ENCODE results near the gene APLF.

The APLF gene

DNA sequence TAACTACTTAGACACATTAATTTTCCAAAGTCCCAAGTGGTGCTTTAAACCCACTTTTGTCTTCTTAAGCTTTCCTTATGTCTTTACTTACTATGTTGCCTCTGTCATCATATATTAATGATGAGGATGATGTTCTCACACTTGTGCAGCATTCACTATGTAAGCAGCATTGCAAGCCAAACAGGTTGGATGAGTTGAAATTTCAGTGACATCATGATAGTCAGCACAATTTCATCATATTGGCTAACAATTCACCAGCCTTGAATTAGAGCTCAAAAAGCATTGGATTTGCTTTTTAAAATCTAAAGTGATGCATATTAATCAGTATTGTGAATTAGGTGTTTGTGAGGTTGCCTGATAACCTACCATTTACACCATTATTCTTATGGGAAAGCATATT lies 7.7 kb downstream of the APLF start:
- TF ChIP-seq BHLHE40 (IDR thresholded peaks at IDR 0.05; ENCODE audit: borderline replicate concordance): no peak
- TF ChIP-seq TARDBP (IDR thresholded peaks at IDR 0.05): no peak
- no peak for TF ChIP-seq CTBP1 (IDR thresholded peaks at IDR 0.05; ENCODE audit: borderline replicate concordance)
- no peak for TF ChIP-seq LEF1 (IDR thresholded peaks at IDR 0.05; ENCODE audit: borderline replicate concordance)
- TF ChIP-seq FOXA1 (IDR thresholded peaks at IDR 0.05): no peak
- TF ChIP-seq HDGF (IDR thresholded peaks at IDR 0.05; ENCODE audit: borderline replicate concordance): no peak
- no peak for TF ChIP-seq L3MBTL2 (conservative IDR thresholded peaks at IDR 0.05)
- TF ChIP-seq, protein P1, sequence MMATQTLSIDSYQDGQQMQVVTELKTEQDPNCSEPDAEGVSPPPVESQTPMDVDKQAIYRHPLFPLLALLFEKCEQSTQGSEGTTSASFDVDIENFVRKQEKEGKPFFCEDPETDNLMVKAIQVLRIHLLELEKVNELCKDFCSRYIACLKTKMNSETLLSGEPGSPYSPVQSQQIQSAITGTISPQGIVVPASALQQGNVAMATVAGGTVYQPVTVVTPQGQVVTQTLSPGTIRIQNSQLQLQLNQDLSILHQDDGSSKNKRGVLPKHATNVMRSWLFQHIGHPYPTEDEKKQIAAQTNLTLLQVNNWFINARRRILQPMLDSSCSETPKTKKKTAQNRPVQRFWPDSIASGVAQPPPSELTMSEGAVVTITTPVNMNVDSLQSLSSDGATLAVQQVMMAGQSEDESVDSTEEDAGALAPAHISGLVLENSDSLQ (IDR thresholded peaks at IDR 0.05): no peak
- no peak for TF ChIP-seq FOXK2 (IDR thresholded peaks at IDR 0.05)
- no peak for TF ChIP-seq ELF4 (IDR thresholded peaks at IDR 0.05)
- TF ChIP-seq SP1 (IDR thresholded peaks at IDR 0.05): no peak
- TF ChIP-seq ARNT (IDR thresholded peaks at IDR 0.05): no peak
- TF ChIP-seq NFRKB (IDR thresholded peaks at IDR 0.05): no peak
- TF ChIP-seq FOXM1 (IDR thresholded peaks at IDR 0.05; ENCODE audit: borderline replicate concordance): no peak
- TF ChIP-seq ZNF384 (IDR thresholded peaks at IDR 0.05): no peak
- no peak for TF ChIP-seq SUZ12 (IDR thresholded peaks at IDR 0.05)
- DNase-seq (ENCODE audit: extremely low spot score): no peak
- CTCF ChIA-PET: interaction anchor here (0.8 kb wide), 1 partner anchor 13 kb away, joined by 4 read pairs; no protein-coding TSS in a partner anchor
- POLR2A ChIA-PET: interaction anchor here (1.0 kb wide), 1 partner anchor 13 kb away, joined by 3 read pairs; no protein-coding TSS in a partner anchor

GRCh38 chr2:68475576-68475975 lies 8.2 kb downstream of the APLF start:
- no peak for DNase-seq (ENCODE audit: extremely low spot score)
- ChIA-PET POLR2A (no interaction called here), CTCF (interaction anchor here (0.8 kb wide), 1 partner anchor 12 kb away, joined by 4 read pairs; no protein-coding TSS in a partner anchor)
- TF ChIP-seq NFRKB (IDR thresholded peaks at IDR 0.05) (no peak), LEF1 (IDR thresholded peaks at IDR 0.05; ENCODE audit: borderline replicate concordance) (no peak)

GRCh38 chr2:68476454-68476853 lies 9.1 kb downstream of the APLF start:
- DNase-seq (ENCODE audit: extremely low spot score): no peak
- TF ChIP-seq ELF4 (IDR thresholded peaks at IDR 0.05) (no peak), LEF1 (IDR thresholded peaks at IDR 0.05; ENCODE audit: borderline replicate concordance) (no peak), FOXA1 (IDR thresholded peaks at IDR 0.05) (no peak), HDGF (IDR thresholded peaks at IDR 0.05; ENCODE audit: borderline replicate concordance) (no peak), FOXM1 (IDR thresholded peaks at IDR 0.05; ENCODE audit: borderline replicate concordance) (no peak), SP1 (IDR thresholded peaks at IDR 0.05) (no peak), NFRKB (IDR thresholded peaks at IDR 0.05) (no peak), ZNF384 (IDR thresholded peaks at IDR 0.05) (no peak), L3MBTL2 (conservative IDR thresholded peaks at IDR 0.05) (no peak), SUZ12 (IDR thresholded peaks at IDR 0.05) (no peak), TARDBP (IDR thresholded peaks at IDR 0.05) (no peak), BHLHE40 (IDR thresholded peaks at IDR 0.05; ENCODE audit: borderline replicate concordance) (no peak)
- ChIA-PET POLR2A (no interaction called here), CTCF (no interaction called here)

DNA sequence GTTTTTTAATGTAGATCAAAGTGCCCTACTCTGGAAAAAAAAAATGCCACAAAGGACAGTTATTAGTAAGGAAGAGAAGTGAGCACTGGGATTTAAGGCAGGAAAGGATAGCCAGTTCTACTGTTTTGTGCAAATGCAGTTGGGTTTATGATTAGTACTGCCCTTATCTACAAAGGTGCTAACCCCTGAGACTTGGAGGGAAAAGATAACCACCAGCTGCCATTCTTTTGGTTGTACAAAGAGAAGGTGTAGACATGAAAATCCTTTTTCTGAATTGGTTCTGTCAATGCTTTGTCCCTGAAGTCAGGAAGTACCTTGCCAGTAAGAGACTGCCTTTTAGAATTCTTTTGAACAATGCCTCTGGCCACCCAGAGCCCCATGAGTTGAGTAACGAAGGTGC lies 11.3 kb downstream of the APLF start:
- DNase-seq (ENCODE audit: extremely low spot score): no peak
- TF ChIP-seq ARNT (IDR thresholded peaks at IDR 0.05) (no peak), CTBP1 (IDR thresholded peaks at IDR 0.05; ENCODE audit: borderline replicate concordance) (no peak), BHLHE40 (IDR thresholded peaks at IDR 0.05; ENCODE audit: borderline replicate concordance) (no peak), LEF1 (IDR thresholded peaks at IDR 0.05; ENCODE audit: borderline replicate concordance) (no peak), SUZ12 (IDR thresholded peaks at IDR 0.05) (no peak), ELF4 (IDR thresholded peaks at IDR 0.05) (no peak), SP1 (IDR thresholded peaks at IDR 0.05) (no peak), FOXM1 (IDR thresholded peaks at IDR 0.05; ENCODE audit: borderline replicate concordance) (no peak), L3MBTL2 (conservative IDR thresholded peaks at IDR 0.05) (no peak), ZNF384 (IDR thresholded peaks at IDR 0.05) (no peak), TARDBP (IDR thresholded peaks at IDR 0.05) (no peak), HDGF (IDR thresholded peaks at IDR 0.05; ENCODE audit: borderline replicate concordance) (no peak), FOXK2 (IDR thresholded peaks at IDR 0.05) (no peak), FOXA1 (IDR thresholded peaks at IDR 0.05) (no peak), NFRKB (IDR thresholded peaks at IDR 0.05) (no peak)
- TF ChIP-seq, protein P1 (IDR thresholded peaks at IDR 0.05): no peak
- POLR2A ChIA-PET: no interaction called here
- CTCF ChIA-PET: no interaction called here

DNA sequence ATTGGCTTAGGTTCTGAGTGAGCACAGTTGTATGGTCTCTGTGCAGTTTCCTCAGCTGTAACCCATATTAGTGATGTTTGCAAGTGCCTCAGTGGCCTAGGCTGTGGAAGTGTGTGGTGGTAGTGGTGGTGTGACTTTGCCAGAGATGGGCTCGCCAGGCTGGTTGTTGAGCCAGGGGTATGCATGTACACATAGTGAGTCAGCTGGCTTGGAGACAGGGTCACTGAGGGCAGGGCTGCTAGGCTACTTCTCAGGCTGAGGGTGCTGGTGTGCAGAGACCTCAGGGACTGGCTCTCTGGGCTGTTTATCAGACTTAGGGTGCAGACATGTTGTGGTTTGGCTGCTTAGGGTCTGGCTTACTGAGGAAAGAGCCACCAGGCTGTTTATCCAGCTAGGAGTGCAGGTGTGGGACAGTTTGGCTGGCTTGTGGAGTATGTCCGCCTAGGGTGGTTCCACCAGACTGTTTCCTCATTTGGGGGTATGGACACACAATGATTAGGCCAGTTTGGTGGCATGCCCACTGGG lies 15.0 kb downstream of the APLF start:
- ChIA-PET POLR2A (interaction anchor here (0.9 kb wide), 1 partner anchor 15 kb away, joined by 4 read pairs; the partner anchor contains the start of genes APLF and FBXO48), CTCF (no interaction called here)
- DNase-seq (ENCODE audit: extremely low spot score): no peak
- no peak for TF ChIP-seq NFRKB (IDR thresholded peaks at IDR 0.05)
- TF ChIP-seq FOXA1 (IDR thresholded peaks at IDR 0.05): no peak
- no peak for TF ChIP-seq FOXK2 (IDR thresholded peaks at IDR 0.05)
- TF ChIP-seq, protein P1 (IDR thresholded peaks at IDR 0.05): no peak
- no peak for TF ChIP-seq ZNF384 (IDR thresholded peaks at IDR 0.05)

DNA sequence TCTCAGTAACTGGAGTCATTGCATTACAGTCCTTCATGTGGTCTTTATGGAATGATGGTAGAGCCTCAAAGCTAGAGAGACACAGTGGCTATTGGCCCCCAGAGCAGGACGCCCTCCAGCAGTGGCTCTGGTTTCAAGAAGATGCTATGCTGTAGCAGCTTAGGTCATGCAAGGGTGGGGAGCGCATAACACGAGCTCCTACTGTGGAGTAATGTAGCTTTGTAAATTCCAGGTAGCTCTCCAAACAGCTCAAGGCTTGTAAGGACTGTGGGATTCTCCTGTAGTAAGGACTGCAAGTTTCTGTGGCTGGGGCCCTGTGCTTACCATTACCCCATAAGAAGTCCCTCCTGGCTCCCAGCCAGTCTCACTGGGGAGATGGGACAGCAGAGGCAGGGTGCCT lies 15.6 kb downstream of the APLF start:
- CTCF ChIA-PET: no interaction called here
- TF ChIP-seq FOXK2 (IDR thresholded peaks at IDR 0.05) (no peak), FOXM1 (IDR thresholded peaks at IDR 0.05; ENCODE audit: borderline replicate concordance) (no peak), SUZ12 (IDR thresholded peaks at IDR 0.05) (no peak), BHLHE40 (IDR thresholded peaks at IDR 0.05; ENCODE audit: borderline replicate concordance) (no peak), CTBP1 (IDR thresholded peaks at IDR 0.05; ENCODE audit: borderline replicate concordance) (no peak), FOXA1 (IDR thresholded peaks at IDR 0.05) (no peak), L3MBTL2 (conservative IDR thresholded peaks at IDR 0.05) (no peak), ZNF384 (IDR thresholded peaks at IDR 0.05) (no peak), HDGF (IDR thresholded peaks at IDR 0.05; ENCODE audit: borderline replicate concordance) (no peak), NFRKB (IDR thresholded peaks at IDR 0.05) (no peak), TARDBP (IDR thresholded peaks at IDR 0.05) (no peak), LEF1 (IDR thresholded peaks at IDR 0.05; ENCODE audit: borderline replicate concordance) (no peak), ARNT (IDR thresholded peaks at IDR 0.05) (no peak), SP1 (IDR thresholded peaks at IDR 0.05) (no peak), ELF4 (IDR thresholded peaks at IDR 0.05) (no peak)
- TF ChIP-seq, protein P1 (IDR thresholded peaks at IDR 0.05): no peak
- POLR2A ChIA-PET: interaction anchor here (0.9 kb wide), 1 partner anchor 16 kb away, joined by 4 read pairs; the partner anchor contains the start of genes APLF and FBXO48
- no peak for DNase-seq (ENCODE audit: extremely low spot score)
